HEK293 (cell line): ENCODE data around the gene IGFBP5.

ENCODE experiments used
- BCL11B ChIP-seq: fragments of 450-650 bp; formaldehyde crosslinking; IDR thresholded peaks from 2 replicates; pipeline ENCODE4 v1.5.1; 2016; ENCODE audit warnings: low read depth, missing biosample characterization, missing genetic modification characterization
- HIC1 ChIP-seq: fragments of 450-650 bp; formaldehyde crosslinking; IDR thresholded peaks from 2 replicates; pipeline ENCODE4 v1.5.1; 2016; ENCODE audit warnings: missing biosample characterization, missing genetic modification characterization
- MZF1 ChIP-seq: fragments of 450-650 bp; formaldehyde crosslinking; IDR thresholded peaks from 2 replicates; pipeline ENCODE4 v1.5.1; 2017; ENCODE audit warnings: missing biosample characterization, missing genetic modification characterization, borderline replicate concordance
- YY2 ChIP-seq: fragments of 450-650 bp; formaldehyde crosslinking; IDR thresholded peaks from 2 replicates; pipeline ENCODE4 v1.5.1; 2016; ENCODE audit warnings: missing biosample characterization, missing genetic modification characterization
- ZBTB11 ChIP-seq: fragments of 450-650 bp; formaldehyde crosslinking; conservative IDR thresholded peaks from 2 replicates; pipeline ENCODE4 v1.5.1; 2016; ENCODE audit warnings: low read depth, missing biosample characterization, missing genetic modification characterization
- ZBTB8A ChIP-seq: fragments of 450-650 bp; formaldehyde crosslinking; IDR thresholded peaks from 2 replicates; pipeline ENCODE4 v1.5.1; 2016; ENCODE audit warnings: missing biosample characterization, missing genetic modification characterization
- ZNF138 ChIP-seq: fragments of 450-650 bp; formaldehyde crosslinking; IDR thresholded peaks from 2 replicates; pipeline ENCODE4 v1.5.1; 2016; ENCODE audit warnings: missing biosample characterization, missing genetic modification characterization, borderline replicate concordance
- ZNF24 ChIP-seq: fragments of 450-650 bp; formaldehyde crosslinking; IDR thresholded peaks from 2 replicates; pipeline ENCODE4 v1.5.1; 2016; ENCODE audit warnings: missing biosample characterization, missing genetic modification characterization
- ZNF274 ChIP-seq, 2 experiments: fragments of 200-500 bp in 1 of 2; fragments of 450-650 bp in 1 of 2; sonication (Bioruptor generic) in 1 of 2; formaldehyde crosslinking in 1 of 2; IDR thresholded peaks; 2 replicates each; pipeline versions ENCODE4 v1.5.1 to v1.6.1; 2014 to 2016; ENCODE audit warnings: borderline replicate concordance in 1 of 2, inconsistent platforms in 1 of 2, low read length in 1 of 2, missing biosample characterization in 1 of 2, missing genetic modification characterization in 1 of 2
- ZNF335 ChIP-seq: fragments of 450-650 bp; formaldehyde crosslinking; conservative IDR thresholded peaks from 2 replicates; pipeline ENCODE4 v1.5.1; 2016; ENCODE audit warnings: missing biosample characterization, missing genetic modification characterization
- ZNF366 ChIP-seq: fragments of 450-650 bp; formaldehyde crosslinking; conservative IDR thresholded peaks from 2 replicates; pipeline ENCODE4 v1.5.1; 2016; ENCODE audit warnings: missing biosample characterization, missing genetic modification characterization
- ZNF416 ChIP-seq: fragments of 450-650 bp; formaldehyde crosslinking; IDR thresholded peaks from 2 replicates; pipeline ENCODE4 v1.5.1; 2016; ENCODE audit warnings: missing biosample characterization, missing genetic modification characterization
- ZNF530 ChIP-seq: fragments of 450-650 bp; formaldehyde crosslinking; IDR thresholded peaks from 2 replicates; pipeline ENCODE4 v1.5.1; 2016; ENCODE audit warnings: low read depth, missing biosample characterization, missing genetic modification characterization
- ZNF560 ChIP-seq: fragments of 450-650 bp; formaldehyde crosslinking; IDR thresholded peaks from 2 replicates; pipeline ENCODE4 v1.5.1; 2017; ENCODE audit warnings: missing biosample characterization, missing genetic modification characterization, borderline replicate concordance
- ZNF629 ChIP-seq: fragments of 450-650 bp; formaldehyde crosslinking; IDR thresholded peaks from 2 replicates; pipeline ENCODE4 v1.5.1; 2017; ENCODE audit warnings: missing biosample characterization, missing genetic modification characterization
- ZNF660 ChIP-seq: fragments of 450-650 bp; IDR thresholded peaks from 2 replicates; pipeline ENCODE4 v1.5.1; 2018; ENCODE audit warnings: missing biosample characterization, mild to moderate bottlenecking, missing genetic modification characterization
- ZNF677 ChIP-seq: fragments of 450-650 bp; IDR thresholded peaks from 2 replicates; pipeline ENCODE4 v1.5.0; 2018; ENCODE audit warnings: missing biosample characterization, mild to moderate bottlenecking, missing genetic modification characterization, moderate library complexity
- ZNF776 ChIP-seq: fragments of 450-650 bp; formaldehyde crosslinking; IDR thresholded peaks from 2 replicates; pipeline ENCODE4 v1.5.0; 2017; ENCODE audit warnings: missing biosample characterization, missing genetic modification characterization, borderline replicate concordance
- ZNF785 ChIP-seq: fragments of 450-650 bp; formaldehyde crosslinking; IDR thresholded peaks from 2 replicates; pipeline ENCODE4 v1.5.1; 2016; ENCODE audit warnings: missing biosample characterization, missing genetic modification characterization
- TF ChIP-seq, protein P1 (sequence below): fragments of 450-650 bp; formaldehyde crosslinking; IDR thresholded peaks from 2 replicates; pipeline ENCODE4 v1.5.1; 2016; ENCODE audit warnings: missing biosample characterization, missing genetic modification characterization
- TF ChIP-seq, protein P2 (sequence below): fragments of 450-650 bp; formaldehyde crosslinking; conservative IDR thresholded peaks from 2 replicates; pipeline ENCODE4 v1.5.1; 2016; ENCODE audit warnings: low read depth, missing biosample characterization, missing genetic modification characterization
- TF ChIP-seq, protein P3 (sequence below): fragments of 450-650 bp; formaldehyde crosslinking; IDR thresholded peaks from 2 replicates; pipeline ENCODE4 v1.5.1; 2016; ENCODE audit warnings: missing biosample characterization, missing genetic modification characterization

IGFBP5 gene

DNA sequence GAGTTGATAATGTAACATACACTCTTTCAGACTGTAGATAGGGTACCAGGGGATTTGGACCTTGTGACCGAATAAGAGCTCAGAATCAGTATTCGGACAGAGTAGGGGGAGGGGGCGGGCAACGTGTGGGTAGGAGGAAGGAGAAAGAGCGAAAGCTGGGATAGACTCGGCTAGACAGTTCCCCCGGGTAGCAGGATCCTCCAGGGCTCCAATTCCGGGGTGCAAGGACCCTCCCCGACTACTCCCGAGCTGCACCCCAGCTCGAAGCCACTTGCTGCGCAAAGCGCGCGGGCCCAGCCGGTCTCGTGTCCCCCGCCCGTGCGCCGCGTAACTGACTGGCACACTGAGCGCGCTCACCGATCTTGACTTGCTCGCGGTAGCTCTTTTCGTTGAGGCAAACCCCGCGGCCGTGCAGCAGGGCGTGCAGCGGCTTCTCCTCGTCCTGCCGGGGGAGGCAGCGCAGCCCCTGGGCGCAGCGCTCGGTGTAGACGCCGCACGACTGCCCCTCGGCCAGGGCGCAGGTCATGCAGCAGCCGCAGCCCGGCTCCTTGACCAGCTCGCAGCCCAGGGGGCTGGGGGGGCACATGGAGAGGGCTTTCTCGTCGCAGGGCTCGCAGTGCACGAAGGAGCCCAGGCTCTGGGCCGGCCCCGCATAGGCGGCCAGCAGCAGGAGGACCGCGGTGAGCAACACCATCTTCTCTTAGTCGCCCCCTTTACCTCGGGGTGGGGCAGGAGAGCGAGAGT lies 1.1 kb downstream of the IGFBP5 start (continued):
- TF ChIP-seq, protein P1, sequence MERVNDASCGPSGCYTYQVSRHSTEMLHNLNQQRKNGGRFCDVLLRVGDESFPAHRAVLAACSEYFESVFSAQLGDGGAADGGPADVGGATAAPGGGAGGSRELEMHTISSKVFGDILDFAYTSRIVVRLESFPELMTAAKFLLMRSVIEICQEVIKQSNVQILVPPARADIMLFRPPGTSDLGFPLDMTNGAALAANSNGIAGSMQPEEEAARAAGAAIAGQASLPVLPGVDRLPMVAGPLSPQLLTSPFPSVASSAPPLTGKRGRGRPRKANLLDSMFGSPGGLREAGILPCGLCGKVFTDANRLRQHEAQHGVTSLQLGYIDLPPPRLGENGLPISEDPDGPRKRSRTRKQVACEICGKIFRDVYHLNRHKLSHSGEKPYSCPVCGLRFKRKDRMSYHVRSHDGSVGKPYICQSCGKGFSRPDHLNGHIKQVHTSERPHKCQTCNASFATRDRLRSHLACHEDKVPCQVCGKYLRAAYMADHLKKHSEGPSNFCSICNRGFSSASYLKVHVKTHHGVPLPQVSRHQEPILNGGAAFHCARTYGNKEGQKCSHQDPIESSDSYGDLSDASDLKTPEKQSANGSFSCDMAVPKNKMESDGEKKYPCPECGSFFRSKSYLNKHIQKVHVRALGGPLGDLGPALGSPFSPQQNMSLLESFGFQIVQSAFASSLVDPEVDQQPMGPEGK (tag by site-specific recombination), result peak; percentile 77
- TF ChIP-seq HIC1 (tag by site-specific recombination), result no peak
- no peak for TF ChIP-seq ZNF416
- no peak for TF ChIP-seq ZNF366 (tag by site-specific recombination)
- no peak for TF ChIP-seq YY2 (tag by site-specific recombination)
- peak; percentile 57; the same call in 1 of the 2 replicates for TF ChIP-seq ZBTB8A (tag by site-specific recombination)
- no peak for TF ChIP-seq ZNF24 (tag by site-specific recombination)
- no peak for TF ChIP-seq ZBTB11 (tag by site-specific recombination)
- peak; percentile 73 for TF ChIP-seq ZNF335 (tag by site-specific recombination)
- no peak for TF ChIP-seq ZNF560 (tag by site-specific recombination)
- no peak for TF ChIP-seq ZNF776 (tag by site-specific recombination)
- TF ChIP-seq MZF1 (tag by site-specific recombination), result no peak
- 0 out of 2 replicates have a peak, but pooled peaks have one; percentile 30 for TF ChIP-seq ZNF629 (tag by site-specific recombination)
- TF ChIP-seq ZNF785, result no peak
- no peak; the same call in 1 of the 2 replicates for TF ChIP-seq ZNF660
- TF ChIP-seq ZNF677, result no peak
- TF ChIP-seq ZNF530 (tag by site-specific recombination), result no peak
- no peak for TF ChIP-seq ZNF274 (IDR thresholded peaks at IDR 0.05; ENCODE audit: low read length)
- TF ChIP-seq ZNF274 (tag by site-specific recombination; IDR thresholded peaks at IDR 0.05; ENCODE audit: borderline replicate concordance), result no peak
- TF ChIP-seq, protein P2, sequence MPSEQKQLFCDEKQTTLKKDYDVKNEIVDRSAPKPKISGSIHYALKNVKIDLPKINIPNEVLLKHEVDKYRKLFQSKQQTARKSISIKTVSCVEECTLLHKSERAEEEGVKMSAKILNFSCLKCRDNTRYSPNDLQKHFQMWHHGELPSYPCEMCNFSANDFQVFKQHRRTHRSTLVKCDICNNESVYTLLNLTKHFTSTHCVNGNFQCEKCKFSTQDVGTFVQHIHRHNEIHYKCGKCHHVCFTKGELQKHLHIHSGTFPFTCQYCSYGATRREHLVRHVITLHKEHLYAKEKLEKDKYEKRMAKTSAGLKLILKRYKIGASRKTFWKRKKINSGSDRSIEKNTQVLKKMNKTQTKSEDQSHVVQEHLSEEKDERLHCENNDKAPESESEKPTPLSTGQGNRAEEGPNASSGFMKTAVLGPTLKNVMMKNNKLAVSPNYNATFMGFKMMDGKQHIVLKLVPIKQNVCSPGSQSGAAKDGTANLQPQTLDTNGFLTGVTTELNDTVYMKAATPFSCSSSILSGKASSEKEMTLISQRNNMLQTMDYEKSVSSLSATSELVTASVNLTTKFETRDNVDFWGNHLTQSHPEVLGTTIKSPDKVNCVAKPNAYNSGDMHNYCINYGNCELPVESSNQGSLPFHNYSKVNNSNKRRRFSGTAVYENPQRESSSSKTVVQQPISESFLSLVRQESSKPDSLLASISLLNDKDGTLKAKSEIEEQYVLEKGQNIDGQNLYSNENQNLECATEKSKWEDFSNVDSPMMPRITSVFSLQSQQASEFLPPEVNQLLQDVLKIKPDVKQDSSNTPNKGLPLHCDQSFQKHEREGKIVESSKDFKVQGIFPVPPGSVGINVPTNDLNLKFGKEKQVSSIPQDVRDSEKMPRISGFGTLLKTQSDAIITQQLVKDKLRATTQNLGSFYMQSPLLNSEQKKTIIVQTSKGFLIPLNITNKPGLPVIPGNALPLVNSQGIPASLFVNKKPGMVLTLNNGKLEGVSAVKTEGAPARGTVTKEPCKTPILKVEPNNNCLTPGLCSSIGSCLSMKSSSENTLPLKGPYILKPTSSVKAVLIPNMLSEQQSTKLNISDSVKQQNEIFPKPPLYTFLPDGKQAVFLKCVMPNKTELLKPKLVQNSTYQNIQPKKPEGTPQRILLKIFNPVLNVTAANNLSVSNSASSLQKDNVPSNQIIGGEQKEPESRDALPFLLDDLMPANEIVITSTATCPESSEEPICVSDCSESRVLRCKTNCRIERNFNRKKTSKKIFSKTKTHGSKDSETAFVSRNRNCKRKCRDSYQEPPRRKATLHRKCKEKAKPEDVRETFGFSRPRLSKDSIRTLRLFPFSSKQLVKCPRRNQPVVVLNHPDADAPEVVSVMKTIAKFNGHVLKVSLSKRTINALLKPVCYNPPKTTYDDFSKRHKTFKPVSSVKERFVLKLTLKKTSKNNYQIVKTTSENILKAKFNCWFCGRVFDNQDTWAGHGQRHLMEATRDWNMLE (tag by site-specific recombination), result no peak
- TF ChIP-seq ZNF138 (tag by site-specific recombination), result no peak
- TF ChIP-seq BCL11B (tag by site-specific recombination), result no peak
- TF ChIP-seq, protein P3, sequence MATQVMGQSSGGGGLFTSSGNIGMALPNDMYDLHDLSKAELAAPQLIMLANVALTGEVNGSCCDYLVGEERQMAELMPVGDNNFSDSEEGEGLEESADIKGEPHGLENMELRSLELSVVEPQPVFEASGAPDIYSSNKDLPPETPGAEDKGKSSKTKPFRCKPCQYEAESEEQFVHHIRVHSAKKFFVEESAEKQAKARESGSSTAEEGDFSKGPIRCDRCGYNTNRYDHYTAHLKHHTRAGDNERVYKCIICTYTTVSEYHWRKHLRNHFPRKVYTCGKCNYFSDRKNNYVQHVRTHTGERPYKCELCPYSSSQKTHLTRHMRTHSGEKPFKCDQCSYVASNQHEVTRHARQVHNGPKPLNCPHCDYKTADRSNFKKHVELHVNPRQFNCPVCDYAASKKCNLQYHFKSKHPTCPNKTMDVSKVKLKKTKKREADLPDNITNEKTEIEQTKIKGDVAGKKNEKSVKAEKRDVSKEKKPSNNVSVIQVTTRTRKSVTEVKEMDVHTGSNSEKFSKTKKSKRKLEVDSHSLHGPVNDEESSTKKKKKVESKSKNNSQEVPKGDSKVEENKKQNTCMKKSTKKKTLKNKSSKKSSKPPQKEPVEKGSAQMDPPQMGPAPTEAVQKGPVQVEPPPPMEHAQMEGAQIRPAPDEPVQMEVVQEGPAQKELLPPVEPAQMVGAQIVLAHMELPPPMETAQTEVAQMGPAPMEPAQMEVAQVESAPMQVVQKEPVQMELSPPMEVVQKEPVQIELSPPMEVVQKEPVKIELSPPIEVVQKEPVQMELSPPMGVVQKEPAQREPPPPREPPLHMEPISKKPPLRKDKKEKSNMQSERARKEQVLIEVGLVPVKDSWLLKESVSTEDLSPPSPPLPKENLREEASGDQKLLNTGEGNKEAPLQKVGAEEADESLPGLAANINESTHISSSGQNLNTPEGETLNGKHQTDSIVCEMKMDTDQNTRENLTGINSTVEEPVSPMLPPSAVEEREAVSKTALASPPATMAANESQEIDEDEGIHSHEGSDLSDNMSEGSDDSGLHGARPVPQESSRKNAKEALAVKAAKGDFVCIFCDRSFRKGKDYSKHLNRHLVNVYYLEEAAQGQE (tag by site-specific recombination), result 0 out of 2 replicates have a peak, but pooled peaks have one; percentile 29
